Gastroesophageal sphincter (tissue), 4 donors: ENCODE data around the gene EML4. TPM values are rescaled to one million over a fixed set of nuclear protein-coding genes. Genes with fewer than 3 reads are reported as not detected.
A peak's percentile ranks its signal among the peaks of the same experiment; 100 is the strongest.
"Not testable (repeated sequence)": the region's sequence is repeated elsewhere in the genome, so short reads cannot be mapped to it uniquely, and the experiment has no call there.

Source experiments
- ATAC-seq: fragments of 150-250 bp; one replicate; pipeline ENCODE4 v1.9.1; 2016; ENCODE audit warnings: mild to moderate bottlenecking, moderate library complexity
- H3K27ac ChIP-seq, 4 donors: fragments of 200-600 bp; sonication (generic) in 3 of 4; 1 replicate in 3 of 4; 2 replicates in 1 of 4; pipeline ENCODE4 v1.5.1; 2016 to 2019
- H3K27me3 ChIP-seq: fragments of 200-600 bp; sonication (generic); one replicate; pipeline ENCODE4 v1.5.1; 2019
- H3K36me3 ChIP-seq, 2 donors: fragments of 200-600 bp; sonication (generic); one replicate each; pipeline ENCODE4 v1.5.1; 2019; ENCODE audit warnings: control low read depth in 1 of 2
- H3K4me1 ChIP-seq, 3 donors: fragments of 200-600 bp; sonication (generic); 1 replicate in 2 of 3; 2 replicates in 1 of 3; pipeline ENCODE4 v1.5.1; 2016 to 2019; ENCODE audit warnings: control low read depth in 2 of 3
- H3K4me3 ChIP-seq, 2 donors: fragments of 200-600 bp; sonication (generic); one replicate each; pipeline ENCODE4 v1.5.1; 2019; ENCODE audit warnings: mild to moderate bottlenecking in 1 of 2, moderate library complexity in 1 of 2
- H3K9me3 ChIP-seq, 3 donors: fragments of 200-600 bp; sonication (generic); one replicate each; pipeline ENCODE4 v1.5.1; 2017 to 2019; ENCODE audit warnings: control low read depth in 2 of 3
- EP300 ChIP-seq: sonication (generic); formaldehyde crosslinking; IDR thresholded peaks from one replicate; pipeline ENCODE4 v1.6.1; 2017; ENCODE audit warnings: antibody characterized with exemption, mild to moderate bottlenecking
- POLR2A ChIP-seq, 2 donors: fragments of 450-650 bp; IDR thresholded peaks; one replicate each; pipeline ENCODE4 v1.6.1; 2017; ENCODE audit warnings: antibody characterized with exemption in 2 of 2, mild to moderate bottlenecking in 2 of 2, moderate library complexity in 1 of 2
- POLR2AphosphoS5 ChIP-seq: sonication (generic); formaldehyde crosslinking; IDR thresholded peaks from one replicate; pipeline ENCODE4 v1.6.1; 2017; ENCODE audit warnings: antibody characterized with exemption
- WGBS, 2 donors: methylation state at CpG; one replicate each; pipeline ENCODE4 v1.1.5; 2018; ENCODE audit warnings: low coverage in 1 of 2; 5-methylcytosine and 5-hydroxymethylcytosine counted together
- total RNA-seq, 4 donors: library from RNA; depleted of rRNA; stranded (reverse); fragments of >200 nt; gene quantifications; one replicate each; pipeline ENCODE4 v1.1.0, GENCODE V29; 2016
- TF ChIP-seq, protein P1 (sequence below), 4 experiments: fragments of 200-600 bp in 2 of 4; fragments of 450-650 bp in 2 of 4; sonication (generic) in 1 of 4; IDR thresholded peaks; one replicate each; pipeline ENCODE4 v1.5.1; 2017 to 2019; ENCODE audit warnings: antibody characterized with exemption in 4 of 4, mild to moderate bottlenecking in 2 of 4, moderate library complexity in 2 of 4

The EML4 gene
- total RNA-seq, 4 donors from 2014 or later: 18.5 to 31.4 (median 23.7) TPM

DNA sequence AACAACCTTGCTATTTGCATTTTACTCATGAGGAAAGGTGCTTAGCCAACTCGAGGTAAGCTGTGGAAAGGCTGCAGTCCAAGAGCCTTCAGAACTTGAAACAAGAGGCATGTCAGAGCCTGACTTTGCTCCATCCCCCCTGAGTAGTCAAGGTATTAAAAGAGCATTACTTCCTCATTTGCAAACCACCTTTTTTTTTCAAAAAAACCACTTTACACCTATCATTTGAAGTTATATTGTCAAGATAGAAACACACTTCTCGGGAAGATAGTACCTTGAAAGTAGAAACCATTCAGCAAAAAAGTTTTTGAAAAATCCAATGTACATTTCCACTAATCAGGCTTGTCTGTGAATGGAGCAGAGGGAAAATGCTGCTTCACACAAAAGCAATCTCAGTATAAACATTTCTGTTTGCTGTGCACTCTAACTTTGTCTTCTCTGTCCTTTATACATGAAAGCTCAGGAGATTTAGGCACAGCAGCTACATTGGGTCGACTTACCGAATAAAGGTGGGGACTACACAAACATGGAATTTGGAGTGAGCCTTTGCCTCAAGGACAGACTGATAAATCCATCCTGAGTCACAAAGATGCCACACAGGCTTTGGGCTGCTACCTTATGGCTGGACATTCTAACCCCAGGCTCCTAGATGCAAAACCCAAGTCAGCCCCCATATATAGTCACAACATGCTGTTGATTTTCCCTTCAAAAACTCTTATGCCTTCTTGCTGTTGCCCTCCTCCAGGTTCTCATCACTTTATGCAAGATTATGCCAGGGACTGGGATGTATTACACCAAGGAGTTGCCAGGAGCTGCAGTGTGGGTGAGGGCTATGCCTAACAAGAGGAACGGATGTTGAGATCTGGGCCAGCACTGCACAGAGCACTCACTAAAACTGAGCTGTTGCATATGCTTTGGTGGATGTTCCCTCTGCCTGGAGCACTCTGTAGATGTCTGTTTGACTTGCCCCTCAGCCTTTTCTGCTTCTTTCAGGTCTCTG lies 41.4 kb upstream of the EML4 start:
- Histone ChIP-seq H3K4me1 (peaks cover 4 to 47% (median 18%) of the 10 kb centered on the region in 3 donors), H3K9me3 (no peaks in the 10 kb centered on the region), H3K27ac (no peak overlapping the region), H3K36me3 (no peaks in the 10 kb centered on the region), H3K4me3 (no peak overlapping the region), H3K27me3 (no peaks in the 10 kb centered on the region)
- 73 to 78% methylated on average over 4 of the region's 5 CpGs for WGBS, 2 donors
- no peak for ATAC-seq
- no peak for TF ChIP-seq POLR2AphosphoS5
- no peak for TF ChIP-seq EP300
- no peak for TF ChIP-seq POLR2A (IDR thresholded peaks at IDR 0.05)
- TF ChIP-seq, protein P1, sequence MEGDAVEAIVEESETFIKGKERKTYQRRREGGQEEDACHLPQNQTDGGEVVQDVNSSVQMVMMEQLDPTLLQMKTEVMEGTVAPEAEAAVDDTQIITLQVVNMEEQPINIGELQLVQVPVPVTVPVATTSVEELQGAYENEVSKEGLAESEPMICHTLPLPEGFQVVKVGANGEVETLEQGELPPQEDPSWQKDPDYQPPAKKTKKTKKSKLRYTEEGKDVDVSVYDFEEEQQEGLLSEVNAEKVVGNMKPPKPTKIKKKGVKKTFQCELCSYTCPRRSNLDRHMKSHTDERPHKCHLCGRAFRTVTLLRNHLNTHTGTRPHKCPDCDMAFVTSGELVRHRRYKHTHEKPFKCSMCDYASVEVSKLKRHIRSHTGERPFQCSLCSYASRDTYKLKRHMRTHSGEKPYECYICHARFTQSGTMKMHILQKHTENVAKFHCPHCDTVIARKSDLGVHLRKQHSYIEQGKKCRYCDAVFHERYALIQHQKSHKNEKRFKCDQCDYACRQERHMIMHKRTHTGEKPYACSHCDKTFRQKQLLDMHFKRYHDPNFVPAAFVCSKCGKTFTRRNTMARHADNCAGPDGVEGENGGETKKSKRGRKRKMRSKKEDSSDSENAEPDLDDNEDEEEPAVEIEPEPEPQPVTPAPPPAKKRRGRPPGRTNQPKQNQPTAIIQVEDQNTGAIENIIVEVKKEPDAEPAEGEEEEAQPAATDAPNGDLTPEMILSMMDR (IDR thresholded peaks at IDR 0.05): no peak

DNA sequence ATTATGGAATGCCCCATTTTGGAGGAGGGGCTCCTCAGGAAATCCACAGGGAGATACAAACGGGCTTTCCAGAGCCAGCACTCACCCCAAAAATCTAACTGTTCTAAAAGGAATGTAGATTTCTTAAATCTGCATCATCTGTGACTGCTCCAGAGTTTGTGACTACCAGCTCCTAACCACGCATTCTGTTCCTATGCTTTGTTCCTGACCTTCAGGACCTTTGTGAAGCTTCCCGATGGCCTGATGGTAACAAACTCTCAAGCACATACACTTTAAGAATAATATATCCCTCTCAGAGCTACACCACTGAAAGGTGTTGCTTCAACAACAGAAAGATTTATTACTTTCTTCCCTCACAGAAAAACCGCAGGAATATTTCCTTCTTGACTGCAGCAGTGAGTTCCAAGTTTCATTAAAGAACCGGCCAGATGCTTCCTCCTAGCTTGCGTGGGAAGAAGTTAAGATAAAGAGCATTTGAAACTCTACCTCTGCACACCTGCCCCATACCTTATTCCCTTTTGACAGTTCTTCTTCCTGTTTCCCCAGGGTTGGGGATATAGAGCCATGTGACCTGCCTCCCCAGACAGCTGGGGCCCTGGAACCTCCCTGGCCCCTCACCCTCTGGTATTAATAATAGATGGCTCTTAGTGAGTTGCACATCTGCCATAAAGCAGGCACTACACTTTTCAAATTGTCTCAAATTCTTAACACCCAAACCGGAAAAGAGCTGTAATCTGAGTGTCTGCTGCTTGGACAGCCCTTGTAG lies 40.2 kb upstream of the EML4 start:
- WGBS, 2 donors: 48 to 49% methylated on average over 6 to 7 of the region's 7 CpGs
- no peak for ATAC-seq
- no peaks in the 10 kb centered on the region for H3K36me3 ChIP-seq
- no peak for TF ChIP-seq POLR2A (IDR thresholded peaks at IDR 0.05)
- no peak for TF ChIP-seq EP300
- TF ChIP-seq POLR2AphosphoS5: no peak
- TF ChIP-seq, protein P1 (IDR thresholded peaks at IDR 0.05): no peak
- H3K27me3 ChIP-seq: no peaks in the 10 kb centered on the region
- no peaks in the 10 kb centered on the region for H3K9me3 ChIP-seq
- H3K4me3 ChIP-seq: no peak overlapping the region
- H3K4me1 ChIP-seq: peaks cover 4 to 59% (median 29%) of the 10 kb centered on the region in 3 donors
- H3K27ac ChIP-seq: peak overlapping the region in 2 of 4 donors; percentile 15 to 20

DNA sequence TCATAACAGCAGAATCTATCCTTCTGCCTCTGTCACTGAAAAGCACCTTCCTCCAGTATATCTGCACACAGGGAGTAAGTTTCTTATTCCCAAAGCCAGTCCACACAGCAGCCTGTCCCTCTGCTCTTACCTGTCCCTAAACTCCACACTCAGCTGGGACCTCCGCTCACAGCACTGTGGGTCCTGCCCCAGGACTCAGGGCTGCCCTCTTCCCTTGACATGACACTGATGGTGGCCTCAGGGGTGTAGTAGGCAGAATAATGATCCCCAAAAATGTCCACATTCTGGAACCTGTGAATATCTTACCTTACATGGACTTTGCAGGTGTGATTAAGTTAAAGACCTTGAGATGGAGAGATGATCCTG lies 39.7 kb upstream of the EML4 start:
- H3K4me1 ChIP-seq: peaks cover 4 to 61% (median 29%) of the 10 kb centered on the region in 3 donors
- WGBS, 2 donors: 100% methylated on average over 1 of the region's 1 CpG; no CpG with 5 or more reads in 1 of the 2 donors
- no peaks in the 10 kb centered on the region for H3K36me3 ChIP-seq
- H3K4me3 ChIP-seq: no peak overlapping the region
- TF ChIP-seq POLR2A (IDR thresholded peaks at IDR 0.05) (no peak), EP300 (no peak), POLR2AphosphoS5 (no peak)
- TF ChIP-seq, protein P1 (IDR thresholded peaks at IDR 0.05): no peak
- H3K9me3 ChIP-seq: no peaks in the 10 kb centered on the region
- no peak overlapping the region for H3K27ac ChIP-seq
- ATAC-seq: no peak
- no peaks in the 10 kb centered on the region for H3K27me3 ChIP-seq

DNA sequence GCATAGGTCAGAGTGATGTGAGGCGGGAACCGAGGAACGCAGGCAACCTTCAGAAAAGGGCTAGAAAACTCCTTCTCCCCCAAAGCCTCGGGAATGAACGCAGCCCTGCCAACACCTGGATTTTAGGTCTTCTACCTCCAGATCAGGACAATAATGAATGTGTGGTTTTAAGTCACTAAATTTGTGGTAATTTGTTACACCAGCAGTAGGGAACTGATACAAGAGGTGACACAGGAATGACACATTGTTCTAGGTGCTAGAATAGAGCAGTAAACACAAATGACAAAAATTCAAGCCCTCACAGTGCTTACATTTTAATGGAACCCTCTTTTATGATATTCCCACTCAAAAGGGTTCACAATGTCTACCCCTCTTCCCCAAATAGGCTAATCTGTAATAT lies 39.2 kb upstream of the EML4 start:
- ATAC-seq: no peak
- TF ChIP-seq, protein P1 (IDR thresholded peaks at IDR 0.05): no peak
- no peak for TF ChIP-seq EP300
- no peak for TF ChIP-seq POLR2AphosphoS5
- TF ChIP-seq POLR2A (IDR thresholded peaks at IDR 0.05): no peak
- Histone ChIP-seq H3K36me3 (no peaks in the 10 kb centered on the region), H3K27ac (no peak overlapping the region), H3K27me3 (no peaks in the 10 kb centered on the region), H3K9me3 (no peaks in the 10 kb centered on the region), H3K4me3 (no peak overlapping the region), H3K4me1 (peaks cover 4 to 61% (median 29%) of the 10 kb centered on the region in 3 donors)
- 93 to 94% methylated on average over 5 of the region's 5 CpGs for whole genome bisulfite sequencing, 2 donors

DNA sequence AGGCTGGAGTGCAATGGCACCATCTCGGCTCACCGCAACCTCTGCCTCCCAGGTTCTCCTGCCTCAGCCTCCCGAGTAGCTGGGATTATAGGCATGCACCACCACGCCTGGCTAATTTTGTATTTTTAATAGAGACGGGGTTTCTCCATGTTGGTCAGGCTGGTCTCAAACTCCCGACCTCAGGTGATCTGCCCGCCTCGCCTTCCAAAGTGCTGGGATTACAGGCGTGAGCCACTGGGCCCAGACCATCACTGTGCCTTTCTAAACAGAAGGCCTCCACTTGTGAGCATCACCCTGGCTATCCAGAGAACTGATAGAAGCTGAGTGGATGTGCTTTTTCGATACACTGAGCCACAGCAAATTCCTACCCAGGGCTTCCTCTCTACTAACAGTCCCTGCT lies 38.3 kb upstream of the EML4 start:
- H3K4me1 ChIP-seq: peaks cover 4 to 57% (median 26%) of the 10 kb centered on the region in 3 donors
- not testable (repeated sequence) for ATAC-seq, H3K27me3 ChIP-seq, H3K36me3 ChIP-seq, H3K9me3 ChIP-seq, H3K4me3 ChIP-seq
- H3K27ac ChIP-seq: peak overlapping the region in 1 of 4 donors; percentile 81
- 88 to 97% methylated on average over 1 to 5 of the region's 10 CpGs for WGBS, 2 donors
